Right lung (tissue), 5 donors: Measurements from ENCODE around the gene TBCCD1. TPM values are rescaled to one million over a fixed set of nuclear protein-coding genes. Genes with fewer than 3 reads are reported as not detected.
"Not testable (repeated sequence)": the region's sequence is repeated elsewhere in the genome, so short reads cannot be mapped to it uniquely, and the experiment has no call there.

Source experiments
- DNase-seq, 2 donors: peaks; one replicate each; pipeline ENCODE4 v3.0.0-alpha.2; 2013
- polyA plus RNA-seq, 5 donors: library from polyadenylated mRNA; unstranded; fragments of 120-200 nt; gene quantifications; one replicate each; pipeline versions ENCODE4 v1.2.1 to v1.2.3, GENCODE V29; 2013; ENCODE audit warnings: inconsistent platforms in 1 of 5, low replicate concordance in 1 of 5; ENCODE audit not compliant: insufficient read length in 5 of 5, insufficient read depth in 1 of 5

Gene TBCCD1
- polyA plus RNA-seq, 5 donors: 16.7 to 22.1 (median 19.6) TPM

DNA sequence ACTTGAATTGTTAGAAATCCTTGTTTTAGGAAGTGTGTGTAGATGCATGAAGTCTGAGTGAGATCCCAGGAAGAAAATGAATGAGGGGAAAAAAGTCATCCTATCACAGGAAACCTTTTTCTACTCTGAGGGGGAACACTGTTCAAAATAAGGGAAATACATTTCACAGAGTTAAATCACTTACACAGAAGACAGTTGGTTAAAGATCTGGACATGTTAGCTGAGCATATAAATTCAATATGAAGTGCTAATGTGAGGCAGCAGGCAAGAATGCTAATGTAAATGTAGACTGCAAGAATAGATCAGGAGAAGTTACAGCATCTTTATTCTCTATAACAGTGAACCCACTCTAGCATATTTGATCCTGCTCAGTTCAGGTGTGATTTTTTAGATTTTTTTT lies 2.6 kb downstream of the TBCCD1 start:
- DNase-seq: no peak

DNA sequence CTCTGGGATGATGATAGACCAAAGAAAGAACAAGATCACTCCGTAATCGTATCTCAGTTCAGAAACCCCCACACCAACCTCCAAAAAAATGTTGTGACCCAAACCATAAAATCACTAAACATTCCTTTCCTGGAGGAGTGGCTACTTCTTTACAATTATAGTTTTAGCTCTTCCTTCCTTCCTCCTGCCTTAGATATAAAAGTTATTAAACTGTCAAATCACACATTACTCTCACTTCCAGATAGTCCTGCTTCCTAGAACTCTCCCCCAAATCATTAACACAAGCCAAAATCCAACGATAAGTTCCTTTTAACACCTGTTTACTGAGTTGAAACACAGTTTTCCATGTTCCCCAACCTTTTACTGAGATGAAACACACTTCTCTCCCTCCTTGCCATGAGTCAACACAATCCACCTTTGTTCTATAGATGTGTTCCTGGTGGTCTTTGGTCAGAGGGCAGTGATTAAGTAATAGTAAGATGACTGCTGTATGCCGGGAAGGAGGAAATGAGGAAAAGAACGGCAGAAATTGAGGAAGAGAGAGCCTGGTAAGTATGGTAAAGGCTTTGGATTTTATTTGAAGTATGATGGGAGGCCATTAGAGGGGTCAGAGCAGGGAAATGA lies 14.6 kb downstream of the TBCCD1 start:
- no peak for DNase-seq

DNA sequence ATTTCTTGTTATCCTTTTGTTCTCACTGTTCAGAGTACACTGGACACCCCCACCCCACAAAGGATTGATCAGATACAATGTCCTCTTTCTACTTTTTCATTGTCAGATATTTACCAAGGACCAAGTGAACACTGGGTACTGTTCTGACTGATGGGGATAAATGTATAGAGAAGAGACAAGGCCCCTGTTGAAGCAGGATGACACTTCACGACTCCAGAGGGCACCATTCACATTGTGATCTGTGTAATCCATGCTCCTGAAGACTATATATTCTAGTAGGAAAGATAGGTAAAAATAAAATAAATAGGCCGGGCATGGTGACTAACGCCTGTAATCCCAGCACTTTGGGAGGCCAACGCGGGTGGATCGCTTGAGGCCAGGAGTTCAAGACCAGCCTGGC lies 15.8 kb downstream of the TBCCD1 start:
- DNase-seq: no peak

DNA sequence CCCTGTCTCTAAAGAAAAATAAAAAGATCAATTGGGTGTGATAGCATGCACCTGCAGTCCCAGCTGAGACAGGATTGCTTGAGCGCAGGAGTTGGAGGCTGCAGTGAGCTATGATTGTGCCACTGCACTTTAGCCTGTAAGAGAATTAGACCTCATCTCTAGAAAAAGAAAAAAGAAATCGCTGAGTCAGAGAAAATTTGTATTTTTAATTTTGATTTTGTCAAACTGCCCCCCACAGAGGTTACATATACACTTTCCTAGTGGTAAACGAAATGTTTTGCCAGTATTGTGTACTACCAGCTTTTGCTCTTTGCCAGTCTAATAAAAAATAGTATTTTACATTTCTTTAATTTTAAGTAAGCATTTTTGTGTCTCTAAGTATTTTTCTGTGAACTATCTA lies 17.6 kb downstream of the TBCCD1 start:
- DNase-seq: no peak

GRCh38 chr3:186544281-186544680 lies 22.9 kb downstream of the TBCCD1 start, which contains the start of gene CRYGS:
Gene CRYGS, minus strand, starts transcription at chr3:186544380. Its CDS starts 54 bp downstream, at chr3:186544326.
- no peak for DNase-seq

- DNase-seq: no peak
Observed at GRCh38 chr3:186540835-186541226, 26.3 kb downstream of the TBCCD1 start.

DNA sequence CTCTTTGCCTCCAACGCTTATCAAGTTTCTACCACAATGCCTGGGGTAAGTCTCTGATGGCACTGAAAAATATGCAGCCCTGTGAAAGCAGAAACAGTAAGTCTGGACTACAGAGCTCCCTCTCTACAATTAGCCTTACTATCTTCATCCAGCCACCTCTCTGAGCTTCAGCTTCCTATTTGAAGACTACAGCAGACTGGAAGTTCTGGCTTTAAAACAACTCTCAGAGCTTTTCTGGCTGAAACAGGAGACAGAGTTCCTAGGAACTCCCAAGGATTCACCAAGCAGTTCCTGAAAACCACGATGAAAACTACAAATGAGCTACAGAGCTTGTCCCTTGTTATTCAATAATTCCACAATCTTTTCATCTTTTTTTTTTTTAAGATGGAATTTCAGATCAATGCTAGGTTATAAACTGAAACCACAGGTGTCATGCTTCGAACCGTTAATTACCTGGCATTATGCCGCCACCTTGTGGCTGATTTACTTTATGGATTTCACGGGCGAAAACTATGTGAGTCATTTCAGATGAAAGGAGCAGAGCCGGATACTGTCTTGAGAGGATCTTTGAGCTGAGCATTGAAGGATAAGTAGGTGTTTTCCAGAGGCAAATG lies 26.8 kb downstream of the TBCCD1 start:
- peak; percentile 42 to 66 for DNase-seq

DNA sequence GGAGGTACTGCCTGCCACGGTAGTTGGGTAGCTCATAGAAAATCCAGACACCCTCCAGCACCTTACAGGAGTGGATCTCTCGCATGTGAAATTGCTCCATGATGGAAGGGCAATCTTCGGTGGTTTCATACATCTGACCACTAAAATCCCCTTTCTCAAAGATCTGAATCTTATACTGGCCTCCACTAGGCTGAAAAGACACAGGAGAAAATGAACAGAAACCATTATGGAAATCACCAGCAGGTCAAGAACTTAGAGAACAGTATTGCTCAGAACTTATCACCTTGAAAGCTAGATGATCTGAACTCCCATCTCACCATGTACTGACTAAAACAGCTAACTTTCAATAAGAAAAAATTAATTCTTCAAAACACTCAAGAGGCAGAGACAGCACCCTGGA lies 28.4 kb downstream of the TBCCD1 start:
- no peak for DNase-seq

DNA sequence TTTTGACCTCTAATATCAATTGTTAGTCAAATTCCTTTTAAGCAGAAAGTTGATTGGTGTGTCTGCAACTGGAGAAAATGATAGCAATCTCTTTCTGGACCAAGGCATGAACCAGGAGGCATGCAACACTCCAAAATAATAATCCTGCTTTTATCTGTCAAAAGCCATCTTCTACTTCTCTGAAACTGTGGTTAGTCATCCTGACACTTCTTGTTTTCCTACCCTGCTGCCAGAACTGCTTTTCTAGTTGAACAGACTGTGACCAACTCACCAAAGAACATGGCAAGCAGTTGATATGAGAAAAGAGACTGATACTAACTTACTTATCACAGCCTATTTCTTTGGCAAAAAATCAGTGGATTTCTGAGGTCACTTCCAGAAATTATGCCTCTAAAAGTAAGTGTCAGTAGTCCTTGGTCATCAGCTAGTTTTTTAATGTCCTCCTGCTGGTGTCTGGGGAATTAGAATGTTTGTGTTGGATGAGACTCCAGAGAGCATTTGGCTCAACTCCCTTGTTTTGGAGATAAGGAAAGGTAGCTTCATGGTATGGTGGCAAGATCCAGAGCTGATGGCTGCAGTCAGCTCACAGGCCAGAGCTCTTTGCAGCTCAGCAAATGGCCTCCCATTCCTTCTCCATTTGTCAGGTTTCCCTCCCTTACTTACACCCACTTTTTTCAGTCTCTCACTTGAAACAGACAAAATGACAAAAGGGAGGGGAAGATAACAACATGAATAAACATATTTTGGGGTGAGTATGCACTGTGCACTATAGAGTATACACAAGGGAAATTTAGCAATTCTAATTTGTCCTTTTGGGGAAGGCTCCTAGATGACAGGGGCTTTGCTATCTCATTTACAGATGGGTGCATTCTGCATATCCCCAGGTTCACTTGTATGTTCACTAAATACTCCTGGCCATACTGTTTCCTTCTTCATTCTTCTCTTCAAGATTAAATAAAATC lies 30.0 kb downstream of the TBCCD1 start:
- DNase-seq: no peak

- no peak for DNase-seq
Observed at GRCh38 chr3:186534113-186534669, 32.9 kb downstream of the TBCCD1 start.

DNA sequence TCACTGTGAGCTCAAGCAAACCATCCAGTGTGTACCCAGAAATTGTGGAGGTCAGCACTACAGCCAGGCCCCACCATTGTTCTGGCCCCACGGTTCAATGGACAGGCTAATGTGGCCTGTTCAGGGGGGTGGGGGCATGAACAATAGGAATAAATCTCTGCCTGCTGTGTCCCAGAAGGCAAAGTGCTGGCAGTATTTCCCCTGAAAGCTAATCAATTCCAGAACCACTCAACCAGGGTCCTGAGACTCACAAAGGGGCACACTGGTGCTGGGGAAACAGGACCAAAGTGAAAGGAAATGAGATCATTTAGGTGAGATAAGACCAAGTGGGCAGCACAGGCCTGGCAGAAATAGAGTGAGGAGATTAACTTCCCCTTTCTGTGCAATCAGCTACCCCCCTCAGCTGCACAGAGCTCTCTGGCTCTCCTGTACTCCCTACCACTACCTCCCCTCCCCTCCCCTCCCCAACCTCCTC lies 34.5 kb downstream of the TBCCD1 start:
- DNase-seq: no peak

DNA sequence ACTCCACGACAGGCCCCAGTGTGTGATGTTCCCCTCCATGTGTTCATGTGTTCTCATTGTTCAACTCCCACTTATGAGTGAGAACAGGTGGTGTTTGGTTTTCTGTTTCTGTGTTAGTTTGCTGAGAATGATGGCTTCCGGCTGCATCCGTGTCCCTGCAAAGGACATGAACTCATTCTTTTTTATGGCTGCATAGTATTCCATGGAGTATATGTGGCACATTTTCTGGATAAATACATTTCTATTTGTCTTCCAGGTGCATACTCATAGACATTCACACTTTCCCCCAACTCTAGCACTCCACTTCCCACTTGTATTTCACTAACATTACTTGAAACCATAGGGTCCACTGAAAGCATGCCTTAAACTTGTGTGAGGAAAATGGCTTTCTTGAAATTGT lies 35.4 kb downstream of the TBCCD1 start:
- DNase-seq: not testable (repeated sequence)

DNA sequence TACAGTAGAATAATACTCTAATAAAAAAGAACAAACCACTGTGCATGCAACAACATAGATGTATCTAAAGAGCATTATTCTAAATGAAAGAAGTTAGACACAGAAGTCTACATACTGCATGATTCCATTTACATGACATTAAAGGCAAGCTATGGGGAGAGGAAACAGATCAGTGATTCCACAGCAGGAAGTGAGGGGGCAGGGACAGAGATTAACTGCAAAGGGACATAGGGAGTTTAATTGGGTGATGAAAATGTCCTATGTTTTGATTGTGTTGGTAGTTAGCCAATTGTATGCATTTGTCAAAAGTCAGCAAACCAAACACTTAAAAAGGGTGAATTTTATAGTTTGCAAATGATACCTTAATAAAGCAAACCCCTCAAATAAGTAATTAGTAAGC lies 36.7 kb downstream of the TBCCD1 start:
- DNase-seq: no peak

GRCh38 chr3:186529201-186529999 lies 37.7 kb downstream of the TBCCD1 start:
- DNase-seq: no peak

DNA sequence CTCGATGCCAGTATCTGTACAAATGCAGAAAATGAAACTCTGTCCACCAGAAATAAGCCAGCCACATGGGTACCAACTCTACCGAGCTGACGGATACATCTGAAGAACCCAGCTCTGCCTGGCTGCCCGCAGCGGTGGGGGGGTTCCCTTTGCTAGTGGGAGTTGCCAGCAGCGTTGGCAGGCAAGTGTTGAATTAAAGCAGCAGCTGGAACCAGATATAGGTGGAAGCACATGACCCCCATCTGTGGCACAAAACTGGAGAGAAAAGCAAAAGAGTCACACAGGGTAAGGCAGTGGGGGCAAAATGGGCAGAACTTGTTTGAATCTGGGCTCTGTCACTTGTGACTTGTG lies 40.9 kb downstream of the TBCCD1 start:
- no peak for DNase-seq

DNA sequence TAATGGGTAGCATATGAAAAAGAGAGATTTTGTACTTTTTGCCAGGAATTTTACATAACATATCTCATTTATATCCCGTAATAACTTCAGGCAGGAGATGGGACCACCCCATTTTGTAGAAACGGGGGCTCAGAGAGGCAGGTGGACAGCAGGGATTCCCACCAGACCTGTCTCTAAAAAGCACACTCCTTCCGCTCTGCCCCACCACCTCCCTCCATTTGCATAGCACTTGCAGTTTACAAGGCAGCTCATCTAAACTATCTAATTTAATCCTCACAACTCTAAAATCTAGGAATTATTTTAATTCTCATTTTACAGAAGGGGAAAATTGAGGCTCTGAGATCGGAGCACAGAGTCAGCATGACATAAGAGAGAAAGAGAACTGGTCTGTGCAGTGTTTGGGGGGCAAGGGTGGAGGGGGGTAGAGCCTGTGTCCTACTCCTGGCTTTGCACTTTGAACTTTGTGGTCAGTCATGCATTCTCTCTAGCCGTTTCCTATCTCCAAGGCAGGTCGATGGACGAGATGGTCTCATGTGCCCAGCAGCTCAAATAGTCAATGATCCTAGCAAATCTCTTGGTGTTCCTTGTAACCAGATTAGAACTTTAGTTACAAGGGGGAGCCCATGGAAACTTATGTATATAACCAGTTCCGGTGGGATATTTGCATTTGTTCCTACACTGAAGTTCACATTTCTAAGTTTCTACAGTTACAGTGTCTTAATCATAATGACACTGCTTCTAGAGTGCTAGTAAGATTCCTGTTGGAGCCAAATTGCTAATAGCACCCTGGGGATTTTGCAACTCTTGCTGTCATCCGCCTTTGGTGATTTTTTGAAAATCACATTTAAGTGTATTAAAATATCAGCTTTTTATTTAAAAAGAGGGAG lies 41.5 kb downstream of the TBCCD1 start:
- DNase-seq: no peak

GRCh38 chr3:186524616-186525015 lies 42.5 kb downstream of the TBCCD1 start:
- no peak for DNase-seq

DNA sequence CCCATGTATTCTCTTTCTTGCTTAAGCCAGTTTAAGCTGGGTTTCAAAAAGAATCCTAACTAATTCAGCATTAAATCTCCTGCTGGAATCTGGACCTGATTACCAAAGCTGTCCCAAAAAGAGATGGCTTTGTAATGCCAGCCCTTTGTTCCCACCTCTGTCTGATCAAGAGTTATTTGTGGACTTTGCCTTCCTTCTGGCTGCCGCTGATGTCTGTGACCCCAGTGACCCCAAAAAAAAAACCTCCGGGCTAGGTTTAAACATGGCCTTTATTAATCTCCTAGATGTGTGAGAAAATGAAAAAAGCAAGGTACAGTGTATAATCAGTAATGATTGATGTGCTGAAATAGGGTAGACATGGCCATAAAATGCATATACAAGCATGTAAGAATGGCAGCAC lies 43.7 kb downstream of the TBCCD1 start:
- DNase-seq: no peak

GRCh38 chr3:186523022-186523421 lies 44.1 kb downstream of the TBCCD1 start:
- DNase-seq: no peak
